Measurements from ENCODE around the gene SLC20A1.

DNA sequence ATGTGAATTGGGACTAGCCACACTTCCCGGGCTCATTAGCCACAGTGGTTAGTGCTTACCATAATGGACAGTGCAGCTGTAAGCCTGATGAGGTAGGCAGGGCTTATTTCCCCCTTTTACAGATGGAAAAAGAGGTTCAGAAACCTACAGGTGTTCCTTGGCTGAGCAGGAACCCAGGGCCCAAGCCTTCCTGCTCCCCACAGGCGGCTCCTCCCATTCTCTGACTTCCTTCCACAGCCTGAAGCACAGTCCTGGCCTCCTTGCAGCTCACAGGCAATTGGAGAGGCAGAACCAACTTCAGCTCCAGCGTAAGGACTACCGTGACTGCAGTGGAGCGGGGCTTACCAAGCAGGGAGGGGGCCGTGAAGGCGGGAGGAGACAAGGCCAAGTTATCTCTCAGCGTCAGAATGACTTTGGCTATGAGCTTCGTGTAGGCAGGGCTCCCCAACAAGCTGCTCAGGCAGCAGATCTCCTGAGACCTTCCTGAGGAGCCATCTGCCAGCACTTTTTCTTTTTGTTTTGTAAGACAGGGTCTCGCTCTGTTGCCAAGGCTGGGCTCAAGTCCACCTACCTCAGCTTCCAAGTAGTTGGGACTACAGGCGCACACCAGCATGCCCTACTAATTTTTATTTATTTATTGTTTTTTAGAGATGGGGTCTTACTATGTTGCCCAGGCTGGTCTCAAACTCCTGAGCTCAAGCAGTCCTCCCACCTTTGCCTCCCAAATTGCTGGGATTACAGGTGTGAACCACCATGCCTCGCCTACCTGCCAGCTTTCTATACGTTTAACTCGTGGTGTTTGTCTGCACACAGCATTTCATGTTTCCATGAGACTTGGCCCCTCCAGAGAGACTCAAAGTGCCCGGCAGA is 40.8 kb downstream of the SLC20A1 start:
- no peak for TF ChIP-seq RAD21 (IDR thresholded peaks at IDR 0.05; ENCODE audit: low read depth)
- TF ChIP-seq, protein P1, sequence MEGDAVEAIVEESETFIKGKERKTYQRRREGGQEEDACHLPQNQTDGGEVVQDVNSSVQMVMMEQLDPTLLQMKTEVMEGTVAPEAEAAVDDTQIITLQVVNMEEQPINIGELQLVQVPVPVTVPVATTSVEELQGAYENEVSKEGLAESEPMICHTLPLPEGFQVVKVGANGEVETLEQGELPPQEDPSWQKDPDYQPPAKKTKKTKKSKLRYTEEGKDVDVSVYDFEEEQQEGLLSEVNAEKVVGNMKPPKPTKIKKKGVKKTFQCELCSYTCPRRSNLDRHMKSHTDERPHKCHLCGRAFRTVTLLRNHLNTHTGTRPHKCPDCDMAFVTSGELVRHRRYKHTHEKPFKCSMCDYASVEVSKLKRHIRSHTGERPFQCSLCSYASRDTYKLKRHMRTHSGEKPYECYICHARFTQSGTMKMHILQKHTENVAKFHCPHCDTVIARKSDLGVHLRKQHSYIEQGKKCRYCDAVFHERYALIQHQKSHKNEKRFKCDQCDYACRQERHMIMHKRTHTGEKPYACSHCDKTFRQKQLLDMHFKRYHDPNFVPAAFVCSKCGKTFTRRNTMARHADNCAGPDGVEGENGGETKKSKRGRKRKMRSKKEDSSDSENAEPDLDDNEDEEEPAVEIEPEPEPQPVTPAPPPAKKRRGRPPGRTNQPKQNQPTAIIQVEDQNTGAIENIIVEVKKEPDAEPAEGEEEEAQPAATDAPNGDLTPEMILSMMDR (IDR thresholded peaks at IDR 0.05 in 2 of 3, conservative IDR thresholded peaks at IDR 0.05 in 1 of 3; ENCODE audit: borderline replicate concordance in 1 of 3, insufficient read depth in 1 of 3, low read depth in 2 of 3, low read length in 2 of 3): no peak
- TF ChIP-seq SIN3A (IDR thresholded peaks at IDR 0.05; ENCODE audit: low read depth): no peak
- no peak for TF ChIP-seq YY1 (IDR thresholded peaks at IDR 0.05; ENCODE audit: extremely low read depth, insufficient replicate concordance, low read depth, low read length)
- no peak for TF ChIP-seq EZH2phosphoT487 (IDR thresholded peaks at IDR 0.05; ENCODE audit: borderline replicate concordance)
- TF ChIP-seq EZH2 (IDR thresholded peaks at IDR 0.05): no peak
- TF ChIP-seq POLR2AphosphoS5 (IDR thresholded peaks at IDR 0.05; ENCODE audit: low read depth, low read length): no peak
- TF ChIP-seq POLR2A (IDR thresholded peaks at IDR 0.05; ENCODE audit: borderline replicate concordance, extremely low read depth, insufficient read depth, insufficient read length): no peak
